IMR-90 (cell line): ENCODE results near the gene CAMK2G. TPM values are rescaled to one million over a fixed set of nuclear protein-coding genes. Genes with fewer than 3 reads are reported as not detected.

Experiments
- ATAC-seq: fragments of 200-7000 bp; cut with Tn5 transposase; 2 replicates; pipeline ENCODE4 v1.9.1; 2020; ENCODE audit warnings: low read depth, mild to moderate bottlenecking, moderate library complexity
- BruUV-seq: library from RNA; stranded (reverse); fragments of 400-500 nt; replicated peaks from 2 replicates; lab custom pipeline; 2021; lab: Mats Ljungman, UMichigan
- CTCF ChIA-PET: fragments of 300-600 bp; formaldehyde crosslinking; extraction: SDS; loops from one replicate; lab custom pipeline; 2021; ENCODE audit warnings: antibody characterized with exemption; lab: Yijun Ruan, JAX
- POLR2A ChIA-PET: fragments of 300-600 bp; sonication (Branson Sonifier 250); formaldehyde crosslinking; loops from one replicate; lab custom pipeline; 2022; ENCODE audit warnings: antibody characterized with exemption; ENCODE audit not compliant: unreplicated experiment; lab: Charles Lee
- DNase-seq: peaks from one replicate; pipeline ENCODE4 v3.0.0; 2013
- H2AFZ ChIP-seq: replicated peaks from 2 replicates; pipeline ENCODE3; 2013; ENCODE audit warnings: low read length, mild to moderate bottlenecking; ENCODE audit not compliant: poor library complexity
- H2AK5ac ChIP-seq: 2 replicates; pipeline ENCODE4 v1.6.1; 2013; ENCODE audit warnings: low read depth, low read length, inconsistent platforms
- H2AK9ac ChIP-seq: replicated peaks from 2 replicates; pipeline ENCODE3; 2013; ENCODE audit warnings: mild to moderate bottlenecking, low read depth, low read length, moderate library complexity; ENCODE audit not compliant: poor library complexity
- H2BK120ac ChIP-seq: 2 replicates; pipeline ENCODE4 v1.6.1; 2013; ENCODE audit warnings: low read depth, low read length, inconsistent platforms
- H2BK15ac ChIP-seq: 3 replicates; pipeline ENCODE4 v1.6.1; 2013; ENCODE audit warnings: low read depth, low read length, inconsistent platforms
- H2BK20ac ChIP-seq: 2 replicates; pipeline ENCODE4 v1.6.1; 2013; ENCODE audit warnings: low read depth, mild to moderate bottlenecking, inconsistent platforms, low read length, moderate library complexity
- H2BK5ac ChIP-seq: 2 replicates; pipeline ENCODE4 v1.6.1; 2013; ENCODE audit warnings: mild to moderate bottlenecking, low read depth, low read length, inconsistent platforms; ENCODE audit not compliant: poor library complexity, severe bottlenecking
- H3K14ac ChIP-seq: replicated peaks from 2 replicates; pipeline ENCODE4 v1.6.1; 2013; ENCODE audit warnings: low read depth, low read length, inconsistent platforms
- H3K18ac ChIP-seq: 2 replicates; pipeline ENCODE4 v1.6.1; 2013; ENCODE audit warnings: low read depth, low read length, control low read depth
- H3K23ac ChIP-seq: 2 replicates; pipeline ENCODE4 v1.6.1; 2013; ENCODE audit warnings: low read depth, low read length, inconsistent platforms
- H3K27ac ChIP-seq: 2 replicates; pipeline ENCODE4 v1.5.1; 2013; ENCODE audit warnings: mild to moderate bottlenecking, control low read depth, low read length; ENCODE audit not compliant: insufficient read depth
- H3K27me3 ChIP-seq: 2 replicates; pipeline ENCODE4 v1.6.1; 2013; ENCODE audit warnings: low read length; ENCODE audit not compliant: control insufficient read depth, insufficient read depth
- H3K36me3 ChIP-seq: 2 replicates; pipeline ENCODE4 v1.6.1; 2013; ENCODE audit warnings: low read length, mixed read lengths; ENCODE audit not compliant: control insufficient read depth, insufficient read depth
- H3K4ac ChIP-seq: 2 replicates; pipeline ENCODE4 v1.6.1; 2013; ENCODE audit warnings: low read depth, low read length, inconsistent platforms
- H3K4me1 ChIP-seq: 2 replicates; pipeline ENCODE4 v1.6.1; 2013; ENCODE audit warnings: low read length, mixed read lengths; ENCODE audit not compliant: control insufficient read depth, insufficient read depth
- H3K4me2 ChIP-seq: 2 replicates; pipeline ENCODE4 v1.6.1; 2013; ENCODE audit warnings: low read depth, mild to moderate bottlenecking, control low read depth, low read length, moderate library complexity
- H3K4me3 ChIP-seq: 2 replicates; pipeline ENCODE4 v1.5.1; 2013; ENCODE audit warnings: low read depth, mild to moderate bottlenecking, control low read depth, low read length, moderate library complexity; ENCODE audit not compliant: insufficient read depth
- H3K56ac ChIP-seq: 2 replicates; pipeline ENCODE4 v1.6.1; 2013; ENCODE audit warnings: low read length, inconsistent platforms; ENCODE audit not compliant: insufficient read depth; ENCODE audit errors: extremely low read depth
- H3K79me1 ChIP-seq, 2 experiments: 2 replicates each; pipeline ENCODE4 v1.6.1; 2013; ENCODE audit warnings: low read length in 2 of 2, inconsistent platforms in 1 of 2, low read depth in 1 of 2
- H3K9ac ChIP-seq: 2 replicates; pipeline ENCODE4 v1.6.1; 2013; ENCODE audit warnings: low read depth, low read length, control low read depth
- H3K9me1 ChIP-seq: 2 replicates; pipeline ENCODE4 v1.6.1; 2013; ENCODE audit warnings: low read length, inconsistent platforms; ENCODE audit not compliant: insufficient read depth
- H3K9me3 ChIP-seq: 2 replicates; pipeline ENCODE4 v1.6.1; 2013; ENCODE audit warnings: low read length; ENCODE audit not compliant: control insufficient read depth, insufficient read depth
- H4K20me1 ChIP-seq: 2 replicates; pipeline ENCODE4 v1.6.1; 2013; ENCODE audit warnings: low read length, inconsistent platforms; ENCODE audit not compliant: insufficient read depth
- H4K5ac ChIP-seq: 2 replicates; pipeline ENCODE4 v1.6.1; 2013; ENCODE audit warnings: mild to moderate bottlenecking, low read depth, low read length, control low read depth
- H4K8ac ChIP-seq, 2 experiments: 2 replicates each; pipeline ENCODE4 v1.6.1; 2013; ENCODE audit warnings: low read depth in 2 of 2, low read length in 2 of 2, control low read depth in 1 of 2, inconsistent platforms in 1 of 2
- H4K91ac ChIP-seq: 2 replicates; pipeline ENCODE4 v1.6.1; 2013; ENCODE audit warnings: low read depth, low read length, inconsistent platforms; ENCODE audit not compliant: insufficient read depth
- CHD1 ChIP-seq: IDR thresholded peaks from 2 replicates; pipeline ENCODE4 v1.6.1; 2012; ENCODE audit warnings: low read depth, low read length, improper control_type of control experiment
- MAFK ChIP-seq: IDR thresholded peaks from 2 replicates; pipeline ENCODE4 v1.6.1; 2012; ENCODE audit warnings: low read depth, low read length, improper control_type of control experiment
- MXI1 ChIP-seq: IDR thresholded peaks from 2 replicates; pipeline ENCODE4 v1.6.1; 2012; ENCODE audit warnings: low read depth, mild to moderate bottlenecking, low read length, moderate library complexity, borderline replicate concordance
- WGBS, 2 experiments: methylation state at CpG; one replicate each; pipeline versions ENCODE4 v1.1.5 to v1.1.7; 2013; ENCODE audit warnings: missing lambda C conversion rate in 2 of 2; ENCODE audit not compliant: insufficient read length in 1 of 2; ENCODE audit errors: extremely low coverage in 2 of 2; 5-methylcytosine and 5-hydroxymethylcytosine counted together
- dilution Hi-C: fragments of 300-500 bp; cut with HindIII; formaldehyde crosslinking; loops from one replicate; pipeline ENCODE4 v1.14.3; 2018; ENCODE audit warnings: low sequenced_read_pairs; ENCODE audit not compliant: unreplicated experiment
- in situ Hi-C: fragments of 300-500 bp; cut with MboI; formaldehyde crosslinking; loops from 3 replicates; pipeline ENCODE4 v1.14.3; 2019; ENCODE audit warnings: low sequenced_read_pairs, inconsistent platforms, mixed read lengths
- intact Hi-C: fragments of 100-400 bp; cut with micrococcal nuclease; formaldehyde crosslinking; loops from 2 replicates; pipeline ENCODE4 v1.10.0; 2022
- polyA plus RNA-seq, 3 experiments: library from polyadenylated mRNA; depleted of rRNA; stranded (reverse); fragments of >200 nt; gene quantifications; 2 replicates each; pipeline ENCODE4 v1.2.3, GENCODE V29; 2012; ENCODE audit warnings: low replicate concordance in 1 of 3
- total RNA-seq: library from RNA; depleted of rRNA; stranded (reverse); fragments of >200 nt; gene quantifications from 2 replicates; pipeline ENCODE4 v1.2.3, GENCODE V29; 2012

CAMK2G gene
- total and polyA plus RNA-seq, 2 of the 4 experiments (the other 2 are of a cell fraction), result 20.4 to 25.4 TPM

GRCh38 chr10:73905256-73906020, 31.1 kb upstream of the CAMK2G start:
- Histone ChIP-seq H3K56ac (peak overlapping the region; percentile 21), H3K36me3 (no peaks in the 10 kb centered on the region), H3K4me1 (peaks cover 27% of the 10 kb centered on the region), H3K4me3 (no peak overlapping the region), H2AK5ac (peak overlapping the region; percentile 87), H2AFZ (peak overlapping the region; percentile 27), H3K4me2 (no peak overlapping the region), H3K4ac (peak overlapping the region; percentile 100), H3K27ac (peak overlapping the region; percentile 80), H4K8ac (peak overlapping the region; percentile 57 to 87), H3K9ac (no peak overlapping the region), H3K9me3 (no peaks in the 10 kb centered on the region), H4K91ac (peak overlapping the region; percentile 92), H2BK15ac (peak overlapping the region; percentile 21), H3K14ac (peak overlapping the region; percentile 96), H4K5ac (peak overlapping the region; percentile 57), H3K23ac (peak overlapping the region; percentile 55; the same call in 1 of the 2 replicates), H2BK120ac (peak overlapping the region; percentile 100), H4K20me1 (peaks cover 3% of the 10 kb centered on the region; the same call in 1 of the 2 replicates), H3K18ac (peak overlapping the region; percentile 67), H2BK20ac (peak overlapping the region; percentile 87), H2AK9ac (no peak overlapping the region), H3K27me3 (no peaks in the 10 kb centered on the region), H2BK5ac (peak overlapping the region; percentile 95), H3K9me1 (peaks cover 27% of the 10 kb centered on the region), H3K79me1 (peaks cover 0 to 23% of the 10 kb centered on the region in 2 experiments; a peak in 2 of 4 replicates)
- ATAC-seq, result no peak
- intact Hi-C loops (loop anchor here (5.0 kb wide), 2 partner anchors 92 to 177 kb away; partner anchors contain the start of gene VCL), in situ Hi-C loops (no loop called here), dilution Hi-C loops (no loop called here)
- DNase-seq, result no peak
- POLR2A ChIA-PET, result no interaction called here
- BruUV-seq, result no TSS peak
- WGBS, 2 experiments, result 100% methylated on average over 1 of the region's 4 CpGs
- TF ChIP-seq CHD1 (no peak), MAFK (no peak), MXI1 (no peak)
- CTCF ChIA-PET, result interaction anchor here (0.9 to 1.4 kb wide), 4 partner anchors 16 to 94 kb away, joined by 3 to 5 read pairs (median 4); no protein-coding TSS in a partner anchor
